Activated T-cell treated with anti-CD3 and anti-CD28 coated beads for 48 hours (primary cell): ENCODE measurements around the gene CALN1.
"Not testable (repeated sequence)": the region's sequence is repeated elsewhere in the genome, so short reads cannot be mapped to it uniquely, and the experiment has no call there.

ENCODE experiments used
- DNase-seq: peaks from one replicate; pipeline ENCODE4 v3.0.0-alpha.2; 2020; ENCODE audit warnings: low read depth

Gene CALN1

GRCh38 chr7:72097226-72097625 is 314.9 kb downstream of the CALN1 start:
- no peak for DNase-seq

GRCh38 chr7:72092769-72093168 is 319.4 kb downstream of the CALN1 start:
- DNase-seq = no peak

- no peak for DNase-seq
Measured at GRCh38 chr7:72087926-72088325, 324.2 kb downstream of the CALN1 start.

- no peak for DNase-seq
Measured at GRCh38 chr7:72080865-72081510, 331.1 kb downstream of the CALN1 start.

GRCh38 chr7:72080341-72080766 is 331.8 kb downstream of the CALN1 start:
- no peak for DNase-seq

- no peak for DNase-seq
Measured at GRCh38 chr7:72078856-72079255, 333.3 kb downstream of the CALN1 start.

GRCh38 chr7:72078301-72078700 is 333.8 kb downstream of the CALN1 start:
- DNase-seq = no peak

- DNase-seq = no peak
Measured at GRCh38 chr7:72077786-72078185, 334.4 kb downstream of the CALN1 start.

- DNase-seq = no peak
Measured at GRCh38 chr7:72072901-72073300, 339.2 kb downstream of the CALN1 start.

- no peak for DNase-seq
Measured at GRCh38 chr7:72069263-72069662, 342.9 kb downstream of the CALN1 start.

- not testable (repeated sequence) for DNase-seq
Measured at GRCh38 chr7:72065764-72066163, 346.4 kb downstream of the CALN1 start.

GRCh38 chr7:72064916-72065315 is 347.2 kb downstream of the CALN1 start:
- no peak for DNase-seq

GRCh38 chr7:72063330-72063729 is 348.8 kb downstream of the CALN1 start:
- no peak for DNase-seq

- DNase-seq = no peak
Measured at GRCh38 chr7:72062666-72063065, 349.5 kb downstream of the CALN1 start.

GRCh38 chr7:72059925-72060324 is 352.2 kb downstream of the CALN1 start:
- no peak for DNase-seq

- no peak for DNase-seq
Measured at GRCh38 chr7:72058579-72058978, 353.6 kb downstream of the CALN1 start.

- no peak for DNase-seq
Measured at GRCh38 chr7:72057796-72058195, 354.3 kb downstream of the CALN1 start.

GRCh38 chr7:72057231-72057630 is 354.9 kb downstream of the CALN1 start:
- no peak for DNase-seq

- DNase-seq = no peak
Measured at GRCh38 chr7:72055426-72055825, 356.7 kb downstream of the CALN1 start.

GRCh38 chr7:72053292-72053691 is 358.8 kb downstream of the CALN1 start:
- DNase-seq = no peak

- DNase-seq = no peak
Measured at GRCh38 chr7:72048420-72048819, 363.7 kb downstream of the CALN1 start.

GRCh38 chr7:72042855-72043254 is 369.3 kb downstream of the CALN1 start:
- no peak for DNase-seq

- DNase-seq = no peak
Measured at GRCh38 chr7:72040641-72041040, 371.5 kb downstream of the CALN1 start.

GRCh38 chr7:72039460-72039859 is 372.7 kb downstream of the CALN1 start:
- no peak for DNase-seq
